GM12892 (cell line): ENCODE results near the gene TRIM65.
"Not testable (repeated sequence)": the region's sequence is repeated elsewhere in the genome, so short reads cannot be mapped to it uniquely, and the experiment has no call there.

Experiments
- DNase-seq: peaks from one replicate; pipeline ENCODE4 v3.0.0; 2011; ENCODE audit not compliant: insufficient read length
- FAIRE-seq: peaks from 2 replicates; lab custom pipeline; 2011; peaks lifted over from hg19 to GRCh38; lab: Jason Lieb, UNC
- POLR2A ChIP-seq: IDR thresholded peaks from 2 replicates; pipeline ENCODE4 v1.6.1; 2011; ENCODE audit warnings: low read depth, low read length, control low read depth
- POLR2AphosphoS5 ChIP-seq: IDR thresholded peaks from 2 replicates; pipeline ENCODE4 v1.6.1; 2011; ENCODE audit warnings: low read depth, low read length, control low read depth
- TAF1 ChIP-seq: IDR thresholded peaks from 2 replicates; pipeline ENCODE4 v1.6.1; 2011; ENCODE audit warnings: low read depth, mild to moderate bottlenecking, control low read depth, low read length, borderline replicate concordance

TRIM65 gene

DNA sequence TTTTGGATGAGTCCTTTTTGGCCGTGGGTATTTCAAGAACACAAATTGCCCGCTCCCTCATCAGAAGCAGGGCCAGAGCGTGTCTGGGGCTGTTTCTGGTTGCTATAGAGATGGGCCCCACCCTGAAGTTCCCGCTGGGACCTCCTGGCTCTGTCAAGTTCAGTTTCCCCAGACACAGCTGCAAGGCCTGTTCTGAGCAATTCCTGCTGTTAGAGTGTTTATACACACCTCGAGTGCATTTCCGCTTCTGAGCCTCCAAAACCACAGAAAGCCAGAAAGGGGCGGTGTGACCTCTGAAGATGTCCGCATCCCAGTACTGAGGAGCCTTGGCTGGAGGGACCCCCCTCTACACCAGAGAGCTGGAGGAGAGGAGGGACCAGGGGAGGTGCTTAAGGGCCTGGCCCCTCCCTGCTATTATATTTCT is 32.3 kb downstream of the TRIM65 start:
- FAIRE-seq = peak; percentile 78
- peak; percentile 83 for DNase-seq

DNA sequence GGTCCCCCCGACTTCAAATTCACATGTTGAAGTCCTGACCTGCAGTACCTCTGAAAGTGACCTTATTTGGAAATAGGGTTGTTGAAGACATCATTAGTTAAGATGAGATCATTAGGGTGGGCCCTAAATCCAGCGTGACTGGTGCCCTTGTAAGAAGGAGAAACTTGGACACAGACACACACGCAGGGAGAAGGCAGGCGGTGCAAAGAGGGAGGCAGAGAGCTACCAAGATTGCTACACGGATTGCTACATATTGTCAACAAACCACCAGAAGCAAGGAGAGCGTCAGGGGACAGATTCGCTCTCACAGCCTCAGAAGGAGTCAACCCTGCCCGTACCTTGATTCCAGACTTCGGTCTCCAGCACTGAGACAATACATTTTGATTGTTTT is 34.8 kb downstream of the TRIM65 start:
- FAIRE-seq (no peak), DNase-seq (no peak)
- TF ChIP-seq POLR2A (no peak), POLR2AphosphoS5 (no peak), TAF1 (no peak)

More for the DNA sequence above, 32.3 kb downstream of the TRIM65 start:
- no peak for TF ChIP-seq TAF1
- TF ChIP-seq POLR2AphosphoS5 = no peak
- TF ChIP-seq POLR2A = no peak

DNA sequence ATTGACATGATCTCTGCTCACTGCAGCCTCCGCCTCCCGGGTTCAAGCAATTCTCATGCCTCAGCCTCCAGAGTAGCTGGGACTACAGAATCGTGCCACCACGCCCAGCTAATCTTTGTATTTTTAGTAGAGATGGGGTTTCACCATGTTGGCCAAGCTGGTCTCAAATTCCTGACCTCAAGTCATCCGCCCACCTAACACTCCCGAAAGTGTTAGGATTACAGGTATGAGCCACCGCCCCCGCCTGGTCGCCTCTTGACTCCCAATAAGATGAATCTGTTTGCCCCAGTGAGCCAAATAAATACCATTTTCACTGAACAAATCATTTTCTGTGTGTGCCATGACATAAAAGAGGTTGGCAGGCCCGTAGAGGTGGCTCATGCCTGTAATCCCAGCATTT is 37.4 kb downstream of the TRIM65 start:
- not testable (repeated sequence) for DNase-seq, FAIRE-seq

DNA sequence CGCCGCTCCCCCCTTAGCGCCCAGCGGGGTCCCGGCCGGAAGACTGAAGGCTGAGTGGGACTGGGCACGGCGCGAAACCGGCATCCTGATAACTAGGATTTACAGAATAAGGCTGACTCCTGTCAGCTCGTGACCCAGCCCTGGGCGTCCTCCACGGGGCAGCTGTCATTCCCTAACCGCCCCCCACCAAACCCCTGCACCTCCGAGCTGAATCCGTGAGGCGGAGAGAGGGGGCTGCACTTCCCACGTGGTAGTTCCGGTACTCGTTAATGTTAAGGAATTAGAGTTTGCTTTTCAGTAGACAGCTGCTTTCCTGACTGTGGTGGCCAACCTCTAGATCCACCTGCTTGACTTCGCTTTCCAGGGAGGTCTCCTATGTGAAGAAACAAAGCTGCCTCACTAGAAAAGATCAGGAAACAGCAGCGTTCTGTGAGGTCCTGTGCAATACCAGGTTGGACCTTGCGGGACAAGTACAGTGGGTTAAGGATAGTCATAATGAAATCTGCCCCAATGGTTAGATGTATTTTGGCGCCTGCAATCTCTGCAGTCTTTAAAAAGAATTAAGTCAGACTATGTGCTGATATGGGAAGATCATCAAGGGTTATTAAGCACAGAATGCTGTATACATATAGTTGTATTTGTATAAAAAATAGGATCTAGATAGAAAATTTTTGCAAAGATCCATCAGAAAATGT is 40.5 kb downstream of the TRIM65 start:
- FAIRE-seq (no peak), DNase-seq (no peak)
- TF ChIP-seq TAF1 (no peak), POLR2AphosphoS5 (no peak), POLR2A (no peak)

DNA sequence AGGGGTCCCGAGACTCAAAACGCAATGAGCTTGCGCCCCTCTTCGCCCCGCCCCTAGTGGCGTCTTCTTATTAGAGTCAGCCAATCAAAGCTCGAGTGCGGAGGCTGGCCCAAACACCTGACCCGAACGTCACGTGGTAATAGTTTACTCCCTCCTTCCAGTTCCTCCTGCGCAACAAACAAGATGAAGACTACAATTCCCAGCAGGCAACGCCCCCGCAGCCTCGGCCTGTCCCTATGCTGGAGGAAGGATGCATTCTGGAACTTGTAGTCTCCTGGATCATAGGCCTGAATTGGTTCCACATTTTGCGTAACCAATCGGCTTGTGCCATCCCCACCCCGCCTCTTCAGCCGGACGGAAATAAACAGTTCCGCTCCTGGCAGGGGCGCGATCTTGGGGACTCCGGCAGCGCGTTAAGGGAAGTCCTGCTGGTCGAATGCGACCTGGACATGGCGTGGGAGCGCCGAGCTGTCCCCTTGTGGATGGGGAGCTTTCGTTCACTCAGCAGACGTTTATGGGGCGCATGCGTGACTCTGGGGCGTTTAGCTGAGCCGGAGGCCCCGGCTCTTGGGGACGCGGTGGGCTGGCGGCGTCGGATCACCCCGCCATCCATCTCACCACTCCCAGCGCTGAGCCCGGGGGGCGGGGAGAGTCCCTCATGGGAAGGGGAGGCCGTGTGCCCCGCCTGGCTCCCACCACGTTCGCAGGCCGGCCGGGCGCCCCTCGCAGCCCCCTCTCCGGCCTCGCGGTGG is 41.3 kb downstream of the TRIM65 start, which contains the start of gene WBP2:
WBP2 (minus strand) TSS at position 26 of the 752 bp plus-strand sequence. CDS start 38 bp downstream, outside the sequence.
- FAIRE-seq (peak; percentile 98), DNase-seq (peak; percentile 96)
- no peak for TF ChIP-seq TAF1
- peak; percentile 94 for TF ChIP-seq POLR2A
- peak; percentile 92 for TF ChIP-seq POLR2AphosphoS5

DNA sequence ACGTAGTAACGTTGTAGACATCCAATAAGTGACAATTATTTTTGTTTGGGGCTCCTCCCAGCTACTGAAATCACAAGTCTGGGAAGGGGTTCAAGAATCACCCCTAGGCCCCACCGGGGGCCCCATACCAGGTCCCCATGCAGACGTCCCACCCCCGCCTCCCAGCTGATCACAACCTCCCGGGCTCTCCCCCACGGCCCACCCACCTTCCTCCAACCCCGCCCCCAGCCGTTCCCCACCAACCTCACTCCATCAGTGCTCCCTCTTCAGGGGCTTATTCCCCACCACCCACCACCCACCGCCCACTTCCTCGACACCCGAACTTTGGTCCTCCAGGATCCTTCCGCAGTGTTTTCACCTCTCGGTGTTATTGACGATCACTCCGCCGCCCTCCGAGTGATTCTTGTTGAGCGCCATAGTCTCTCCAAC is 41.9 kb downstream of the TRIM65 start:
- FAIRE-seq (no peak), DNase-seq (no peak)
- TF ChIP-seq POLR2A (no peak), TAF1 (no peak; the same call in 1 of the 2 replicates), POLR2AphosphoS5 (no peak)

DNA sequence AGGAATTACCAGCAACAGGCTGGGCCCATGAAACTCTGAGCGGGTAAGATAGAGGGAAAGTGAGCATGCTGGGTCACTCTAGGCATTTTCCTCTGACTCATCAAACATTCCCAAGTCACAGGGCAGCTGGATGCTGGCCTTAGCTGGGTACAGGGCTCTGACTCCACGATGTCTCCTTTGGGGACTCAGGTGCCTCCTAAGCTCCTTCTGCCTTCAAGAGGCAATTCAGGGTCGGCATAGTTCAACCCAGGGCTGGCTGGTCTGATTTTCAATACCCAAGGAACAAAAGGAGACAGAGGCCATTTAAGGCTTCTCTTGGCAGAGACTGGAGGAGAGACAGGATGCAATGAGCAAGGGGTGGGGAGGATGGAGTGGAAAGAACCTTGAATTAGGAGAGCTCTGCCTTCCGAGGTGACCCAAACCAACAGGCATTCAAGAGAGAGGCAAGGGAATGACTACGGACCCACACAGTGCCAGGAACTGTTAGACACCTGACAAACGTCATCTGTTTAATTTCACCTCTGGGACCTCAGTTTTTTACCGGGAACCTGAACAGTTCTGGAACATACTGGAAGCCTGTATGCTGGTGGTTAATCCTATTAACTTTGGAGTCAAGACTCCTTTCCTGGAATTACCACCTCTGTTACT is 42.5 kb downstream of the TRIM65 start:
- TF ChIP-seq POLR2AphosphoS5 (no peak), POLR2A (no peak), TAF1 (no peak)
- no peak for DNase-seq
- no peak for FAIRE-seq

DNA sequence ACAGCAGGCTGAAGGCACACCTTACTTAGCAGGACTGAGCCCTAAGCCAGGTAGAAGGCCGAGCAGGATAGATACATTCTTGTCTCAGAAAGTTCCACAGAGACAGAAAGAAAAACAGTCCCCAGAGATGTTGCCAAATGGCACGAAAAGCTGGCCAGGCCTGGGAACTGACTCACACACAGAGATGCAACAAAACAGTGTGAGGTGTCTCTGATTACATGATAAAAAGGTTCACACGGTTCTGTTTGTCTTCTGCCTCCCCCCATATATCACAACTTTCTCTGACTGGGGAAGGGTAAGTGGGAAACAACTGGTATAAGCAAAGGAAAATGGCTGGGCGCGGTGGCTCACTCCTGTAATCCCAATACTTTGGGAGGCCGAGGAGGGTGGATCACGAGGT is 43.3 kb downstream of the TRIM65 start:
- DNase-seq = no peak
- no peak for FAIRE-seq
- TF ChIP-seq TAF1 (no peak), POLR2A (no peak), POLR2AphosphoS5 (no peak)

DNA sequence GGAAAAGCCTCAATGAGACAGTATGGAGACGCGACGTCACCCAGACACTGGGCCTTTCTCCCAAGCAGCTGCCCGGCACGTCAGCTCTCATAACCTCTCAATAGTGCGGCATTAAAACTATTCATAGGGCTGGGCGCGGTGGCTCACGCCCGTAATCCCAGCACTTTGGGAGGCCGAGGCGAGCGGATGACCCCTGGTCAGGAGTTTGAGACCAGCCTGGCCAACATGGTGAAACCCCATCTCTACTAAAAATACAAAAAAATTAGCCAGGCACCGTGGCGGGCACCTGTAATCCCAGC is 45.1 kb downstream of the TRIM65 start:
- FAIRE-seq, DNase-seq: not testable (repeated sequence)

DNA sequence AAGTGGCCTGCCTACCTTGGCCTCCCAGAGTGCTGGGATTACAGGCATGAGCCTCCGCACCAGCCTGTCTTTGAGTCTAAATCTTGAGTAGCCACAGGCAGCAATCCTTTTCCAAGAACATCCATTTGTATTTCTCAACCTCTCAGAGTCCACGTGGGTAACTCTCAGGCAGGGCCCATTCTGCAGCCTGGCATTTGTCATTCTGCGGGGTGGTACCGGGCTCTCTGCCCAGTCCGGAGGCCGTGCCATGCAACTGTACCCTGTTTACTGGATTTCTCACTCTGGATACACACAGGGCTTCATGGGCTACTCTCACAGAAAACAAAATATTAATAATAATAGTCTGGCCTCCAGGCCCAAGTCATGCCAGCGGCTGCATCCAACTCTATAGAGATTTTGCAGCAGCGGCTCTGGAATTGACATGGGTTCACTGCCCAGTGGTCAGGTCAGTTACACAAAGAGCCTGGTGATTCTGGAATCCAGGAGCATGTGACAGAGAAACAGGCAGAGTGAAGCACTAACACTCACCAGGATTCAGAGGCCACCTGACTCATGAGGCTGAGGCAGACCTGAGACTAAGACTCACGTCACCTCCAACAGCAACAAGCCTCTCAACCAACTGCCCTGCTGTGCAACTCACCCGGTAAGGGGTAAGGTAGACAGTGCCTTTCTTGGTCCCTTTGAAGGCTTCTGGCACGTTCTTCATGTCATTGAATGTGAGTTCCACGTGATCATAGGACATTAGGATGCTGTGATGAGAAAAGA is 45.6 kb downstream of the TRIM65 start:
- FAIRE-seq = no peak
- no peak for DNase-seq

DNA sequence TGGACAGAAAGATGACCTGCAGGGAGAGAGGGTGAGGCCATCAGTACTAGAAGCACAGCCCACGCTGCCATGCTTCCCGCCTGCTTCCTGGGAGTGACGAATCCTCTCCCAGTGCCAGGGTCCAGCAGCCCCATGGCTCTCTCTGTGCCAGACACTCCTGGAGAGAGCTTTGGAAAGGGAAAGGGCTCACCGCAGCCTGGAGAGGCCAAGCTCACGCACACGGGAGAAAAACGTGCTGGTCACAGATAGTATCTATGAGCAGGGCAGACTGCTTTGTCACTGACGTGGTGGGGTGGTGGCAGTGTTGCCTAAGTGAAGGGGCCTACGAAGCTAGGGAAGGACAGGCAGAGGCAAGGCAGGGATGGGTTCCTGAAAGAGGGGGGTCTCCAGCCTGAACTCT is 47.0 kb downstream of the TRIM65 start:
- TF ChIP-seq POLR2A = no peak
- TF ChIP-seq POLR2AphosphoS5 = no peak
- no peak for TF ChIP-seq TAF1
- DNase-seq (no peak), FAIRE-seq (no peak)

More for the DNA sequence above, 45.6 kb downstream of the TRIM65 start:
- TF ChIP-seq POLR2A = no peak
- TF ChIP-seq TAF1 = no peak
- TF ChIP-seq POLR2AphosphoS5 = no peak
